Measurements from ENCODE around the gene RAMP1.

Gene RAMP1

GRCh38 chr2:237885111-237885930 lies 25.9 kb downstream of the RAMP1 start:
- DNase-seq = no peak
- H3K4me3 ChIP-seq (ENCODE audit: low read depth, low read length) = no peak overlapping the region
- no peak overlapping the region for H3K27ac ChIP-seq
- TF ChIP-seq CTCF (IDR thresholded peaks at IDR 0.05; ENCODE audit: low read depth, low read length) = no peak
- H3K36me3 ChIP-seq = no peaks in the 10 kb centered on the region
- H3K9me3 ChIP-seq (ENCODE audit: severe bottlenecking) = no peaks in the 10 kb centered on the region
- no peaks in the 10 kb centered on the region for H3K27me3 ChIP-seq (ENCODE audit: insufficient read depth, low read depth, severe bottlenecking)

GRCh38 chr2:237885931-237886684 lies 26.7 kb downstream of the RAMP1 start:
- Histone ChIP-seq H3K27ac (no peak overlapping the region), H3K9me3 (ENCODE audit: severe bottlenecking) (no peaks in the 10 kb centered on the region), H3K36me3 (no peaks in the 10 kb centered on the region), H3K27me3 (ENCODE audit: insufficient read depth, low read depth, severe bottlenecking) (no peaks in the 10 kb centered on the region), H3K4me3 (ENCODE audit: low read depth, low read length) (no peak overlapping the region)
- TF ChIP-seq CTCF (IDR thresholded peaks at IDR 0.05; ENCODE audit: low read depth, low read length) = no peak
- no peak for DNase-seq

- H3K36me3 ChIP-seq = no peaks in the 10 kb centered on the region
Observed at GRCh38 chr2:237886685-237887481, 27.5 kb downstream of the RAMP1 start.

GRCh38 chr2:237888389-237888788 lies 29.0 kb downstream of the RAMP1 start:
- TF ChIP-seq CTCF (IDR thresholded peaks at IDR 0.05; ENCODE audit: low read depth, low read length) = no peak
- DNase-seq = no peak
- no peaks in the 10 kb centered on the region for H3K36me3 ChIP-seq
- no peaks in the 10 kb centered on the region for H3K9me3 ChIP-seq (ENCODE audit: severe bottlenecking)
- no peak overlapping the region for H3K27ac ChIP-seq
- H3K27me3 ChIP-seq (ENCODE audit: insufficient read depth, low read depth, severe bottlenecking) = no peaks in the 10 kb centered on the region
- H3K4me3 ChIP-seq (ENCODE audit: low read depth, low read length) = no peak overlapping the region

More at GRCh38 chr2:237886685-237887481, 27.5 kb downstream of the RAMP1 start:
- H3K4me3 ChIP-seq (ENCODE audit: low read depth, low read length) = no peak overlapping the region
- no peaks in the 10 kb centered on the region for H3K9me3 ChIP-seq (ENCODE audit: severe bottlenecking)
- no peak for DNase-seq
- no peak for TF ChIP-seq CTCF (IDR thresholded peaks at IDR 0.05; ENCODE audit: low read depth, low read length)
- H3K27me3 ChIP-seq (ENCODE audit: insufficient read depth, low read depth, severe bottlenecking) = no peaks in the 10 kb centered on the region
- no peak overlapping the region for H3K27ac ChIP-seq

GRCh38 chr2:237889016-237889415 lies 29.6 kb downstream of the RAMP1 start:
- no peaks in the 10 kb centered on the region for H3K36me3 ChIP-seq
- H3K9me3 ChIP-seq (ENCODE audit: severe bottlenecking) = no peaks in the 10 kb centered on the region
- H3K4me3 ChIP-seq (ENCODE audit: low read depth, low read length) = no peak overlapping the region
- no peak overlapping the region for H3K27ac ChIP-seq
- no peak for TF ChIP-seq CTCF (IDR thresholded peaks at IDR 0.05; ENCODE audit: low read depth, low read length)
- no peak for DNase-seq
- no peaks in the 10 kb centered on the region for H3K27me3 ChIP-seq (ENCODE audit: insufficient read depth, low read depth, severe bottlenecking)
